AG09309 (cell line): ENCODE measurements around the gene ADGRA3.

ENCODE experiments used
- DNase-seq: peaks from one replicate; pipeline ENCODE4 v3.0.0-alpha.2; 2010; ENCODE audit warnings: low read depth
- H3K4me3 ChIP-seq: 2 replicates; pipeline ENCODE4 v1.5.1; 2011; ENCODE audit warnings: mild to moderate bottlenecking, low read depth, low read length, moderate library complexity; ENCODE audit not compliant: control insufficient read depth
- CTCF ChIP-seq: IDR thresholded peaks from 2 replicates; pipeline ENCODE4 v1.5.1; 2011; ENCODE audit warnings: mild to moderate bottlenecking, low read depth, low read length, inconsistent platforms; ENCODE audit not compliant: insufficient read depth, control insufficient read depth; ENCODE audit errors: missing control alignments

ADGRA3 gene

GRCh38 chr4:22515888-22516541 is at the start of gene ADGRA3:
Gene ADGRA3, minus strand, starts transcription at chr4:22516066. Its CDS starts 282 bp downstream, at chr4:22515784.
- no peak for DNase-seq
- peak within 1 kb of the TSS; percentile 66 for H3K4me3 ChIP-seq
- TF ChIP-seq CTCF, result no peak

GRCh38 chr4:22556495-22556894 is 40.6 kb upstream of the ADGRA3 start:
- DNase-seq, result no peak
- no peak overlapping the region for H3K4me3 ChIP-seq
- TF ChIP-seq CTCF, result no peak

GRCh38 chr4:22554670-22555069 is 38.8 kb upstream of the ADGRA3 start:
- TF ChIP-seq CTCF, result no peak
- H3K4me3 ChIP-seq, result no peak overlapping the region
- no peak for DNase-seq

GRCh38 chr4:22553560-22553959 is 37.7 kb upstream of the ADGRA3 start:
- TF ChIP-seq CTCF, result no peak
- H3K4me3 ChIP-seq, result no peak overlapping the region
- no peak for DNase-seq

- no peak for TF ChIP-seq CTCF
- H3K4me3 ChIP-seq, result no peak overlapping the region
- DNase-seq, result no peak
Observed at GRCh38 chr4:22552812-22553211, 36.9 kb upstream of the ADGRA3 start.

GRCh38 chr4:22551550-22551949 is 35.7 kb upstream of the ADGRA3 start:
- TF ChIP-seq CTCF, result no peak
- no peak for DNase-seq
- no peak overlapping the region for H3K4me3 ChIP-seq
